CD14-positive monocyte (primary cell): ENCODE results near the gene THSD7B. TPM values are rescaled to one million over a fixed set of nuclear protein-coding genes. Genes with fewer than 3 reads are reported as not detected.

ENCODE experiments used
- DNase-seq, 3 donors: peaks; one replicate each; pipeline ENCODE4 v3.0.0-alpha.2; 2011 to 2022
- H2AFZ ChIP-seq: 2 replicates; pipeline ENCODE4 v1.6.0; 2012; ENCODE audit warnings: mild to moderate bottlenecking, low read depth, low read length, inconsistent platforms; ENCODE audit not compliant: insufficient read depth, poor library complexity, severe bottlenecking
- H3K27ac ChIP-seq, 2 donors: 1 replicate in 1 of 2; 2 replicates in 1 of 2; pipeline ENCODE4 v1.5.1; 2012 to 2013; ENCODE audit warnings: low read length in 2 of 2, control low read depth in 1 of 2, inconsistent platforms in 1 of 2, low read depth in 1 of 2, mild to moderate bottlenecking in 1 of 2
- H3K27me3 ChIP-seq, 2 donors: one replicate each; pipeline versions ENCODE4 v1.6.0 to v1.6.1; 2011 to 2013; ENCODE audit warnings: low read length in 2 of 2; ENCODE audit not compliant: control insufficient read depth in 2 of 2, insufficient read depth in 2 of 2
- H3K36me3 ChIP-seq, 2 donors: replicated peaks in 1 of 2; 1 replicate in 1 of 2; 2 replicates in 1 of 2; pipeline versions ENCODE4 v1.5.1 to v1.6.1; 2012 to 2013; ENCODE audit warnings: low read length in 2 of 2, control low read depth in 1 of 2, inconsistent platforms in 1 of 2, mild to moderate bottlenecking in 1 of 2; ENCODE audit not compliant: insufficient read depth in 2 of 2, control insufficient read depth in 1 of 2
- H3K4me1 ChIP-seq, 2 donors: 1 replicate in 1 of 2; 2 replicates in 1 of 2; pipeline versions ENCODE4 v1.5.1 to v1.6.1; 2012 to 2013; ENCODE audit warnings: low read length in 2 of 2, control low read depth in 1 of 2, inconsistent platforms in 1 of 2, mild to moderate bottlenecking in 1 of 2, moderate library complexity in 1 of 2; ENCODE audit not compliant: insufficient read depth in 2 of 2, control insufficient read depth in 1 of 2
- H3K4me2 ChIP-seq: replicated peaks from 2 replicates; pipeline ENCODE3; 2012; ENCODE audit warnings: low read length, moderate library complexity, mild to moderate bottlenecking; ENCODE audit not compliant: poor library complexity, severe bottlenecking; ENCODE audit errors: extremely low read depth
- H3K4me3 ChIP-seq, 3 experiments: fragments of 200-600 bp in 1 of 3; sonication (generic) in 1 of 3; replicated peaks in 1 of 3; 1 replicate in 2 of 3; 2 replicates in 1 of 3; pipeline ENCODE4 v1.5.1; 2011 to 2013; ENCODE audit warnings: low read length in 3 of 3, mild to moderate bottlenecking in 3 of 3, control low read depth in 2 of 3, low read depth in 2 of 3, inconsistent platforms in 1 of 3, moderate library complexity in 1 of 3
- H3K79me2 ChIP-seq: 2 replicates; pipeline ENCODE4 v1.6.0; 2012; ENCODE audit warnings: mild to moderate bottlenecking, control low read depth, inconsistent platforms, low read length, moderate library complexity; ENCODE audit not compliant: insufficient read depth
- H3K9ac ChIP-seq: 2 replicates; pipeline ENCODE4 v1.6.0; 2017; ENCODE audit warnings: low read length, mild to moderate bottlenecking; ENCODE audit not compliant: insufficient read depth, poor library complexity, severe bottlenecking
- H3K9me3 ChIP-seq, 2 donors: replicated peaks in 1 of 2; 1 replicate in 1 of 2; 2 replicates in 1 of 2; pipeline versions ENCODE4 v1.5.1 to v1.6.1; 2012 to 2013; ENCODE audit warnings: low read length in 2 of 2, control low read depth in 1 of 2; ENCODE audit not compliant: control insufficient read depth in 1 of 2, insufficient read depth in 1 of 2
- H4K20me1 ChIP-seq: 2 replicates; pipeline ENCODE4 v1.6.0; 2012; ENCODE audit warnings: mild to moderate bottlenecking, low read length, control low read depth, moderate library complexity; ENCODE audit not compliant: insufficient read depth
- H3K27ac Mint-ChIP-seq, 7 donors: one replicate each; pipeline ENCODE4 v1.8.0; 2020; ENCODE audit warnings: mild to moderate bottlenecking in 7 of 7, mixed read lengths in 7 of 7, moderate library complexity in 6 of 7, inconsistent platforms in 2 of 7
- H3K27me3 Mint-ChIP-seq, 3 donors: one replicate each; pipeline ENCODE4 v1.8.0; 2021 to 2022; ENCODE audit warnings: low read depth in 3 of 3, mild to moderate bottlenecking in 3 of 3, mixed read lengths in 3 of 3, moderate library complexity in 3 of 3, inconsistent platforms in 1 of 3
- H3K36me3 Mint-ChIP-seq, 2 donors: one replicate each; pipeline ENCODE4 v1.8.0; 2020; ENCODE audit warnings: mixed read lengths in 2 of 2, inconsistent platforms in 1 of 2, mild to moderate bottlenecking in 1 of 2
- H3K4me1 Mint-ChIP-seq: one replicate; pipeline ENCODE4 v1.8.0; 2020; ENCODE audit warnings: mild to moderate bottlenecking, mixed read lengths
- H3K4me3 Mint-ChIP-seq, 2 donors: one replicate each; pipeline ENCODE4 v1.8.0; 2020; ENCODE audit warnings: mild to moderate bottlenecking in 2 of 2, mixed read lengths in 2 of 2, moderate library complexity in 1 of 2
- H3K9me3 Mint-ChIP-seq, 7 donors: one replicate each; pipeline ENCODE4 v1.8.0; 2020 to 2022; ENCODE audit warnings: mixed read lengths in 7 of 7, mild to moderate bottlenecking in 6 of 7, moderate library complexity in 6 of 7, inconsistent platforms in 2 of 7
- WGBS: methylation state at CpG from one replicate; pipeline ENCODE4 v1.1.5; 2013; ENCODE audit warnings: missing lambda C conversion rate; ENCODE audit not compliant: insufficient coverage; 5-methylcytosine and 5-hydroxymethylcytosine counted together
- intact Hi-C, 2 donors: fragments of 100-400 bp; cut with micrococcal nuclease; formaldehyde crosslinking; loops; one replicate each; pipeline versions ENCODE4 v1.15.0 to v1.15.1; 2023
- polyA plus RNA-seq, 3 donors: library from polyadenylated mRNA; depleted of rRNA in 1 of 3; unstranded in 2 of 3; stranded (reverse) in 1 of 3; fragments of 300-500 nt in 2 of 3; fragments of >200 nt in 1 of 3; fragmentation: Illumina TruSeq in 2 of 3; gene quantifications; 1 replicate in 2 of 3; 2 replicates in 1 of 3; pipeline ENCODE4 v1.2.3, GENCODE V29; 2012 to 2021
- TF ChIP-seq, protein P1 (sequence below): fragments of 200-600 bp; IDR thresholded peaks from one replicate; pipeline ENCODE4 v1.8.0; 2022; ENCODE audit warnings: antibody characterized with exemption, mild to moderate bottlenecking

THSD7B gene
- polyA plus RNA-seq, 3 donors: not detected

DNA sequence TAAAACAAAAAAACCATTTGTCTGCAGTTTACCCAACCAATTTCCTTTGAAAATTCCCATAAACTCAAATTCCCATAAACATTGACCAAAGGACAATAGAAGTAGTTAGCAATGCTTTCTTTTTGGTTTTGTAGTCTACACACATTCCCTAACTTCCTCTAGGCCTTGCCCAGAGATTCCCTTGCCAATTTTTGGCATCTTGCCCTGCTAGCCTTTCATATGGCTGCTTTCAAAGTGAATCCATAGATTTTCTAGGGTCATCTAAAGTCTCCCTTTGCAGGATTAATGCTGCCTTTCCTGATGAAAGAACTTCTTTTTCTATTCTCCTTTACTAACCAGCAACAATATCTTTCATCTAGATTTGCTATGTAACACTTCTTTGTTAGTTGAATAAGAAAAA lies 33.4 kb downstream of the THSD7B start:
- Mint-ChIP-seq H3K9me3 (no peaks in the 10 kb centered on the region), H3K4me1 (peaks cover 4% of the 10 kb centered on the region), H3K27me3 (no peaks in the 10 kb centered on the region), H3K4me3 (no peak overlapping the region), H3K36me3 (no peaks in the 10 kb centered on the region), H3K27ac (no peak overlapping the region)
- Histone ChIP-seq H3K9me3 (peaks cover 0 to 2% of the 10 kb centered on the region in 2 donors), H3K4me3 (no peak overlapping the region), H3K27ac (no peak overlapping the region), H2AFZ (no peak overlapping the region), H3K4me1 (no peaks in the 10 kb centered on the region), H3K4me2 (no peak overlapping the region), H3K9ac (no peak overlapping the region), H3K36me3 (no peaks in the 10 kb centered on the region), H3K79me2 (no peaks in the 10 kb centered on the region), H4K20me1 (no peaks in the 10 kb centered on the region), H3K27me3 (no peaks in the 10 kb centered on the region)
- intact Hi-C loops: no loop called here
- TF ChIP-seq, protein P1, sequence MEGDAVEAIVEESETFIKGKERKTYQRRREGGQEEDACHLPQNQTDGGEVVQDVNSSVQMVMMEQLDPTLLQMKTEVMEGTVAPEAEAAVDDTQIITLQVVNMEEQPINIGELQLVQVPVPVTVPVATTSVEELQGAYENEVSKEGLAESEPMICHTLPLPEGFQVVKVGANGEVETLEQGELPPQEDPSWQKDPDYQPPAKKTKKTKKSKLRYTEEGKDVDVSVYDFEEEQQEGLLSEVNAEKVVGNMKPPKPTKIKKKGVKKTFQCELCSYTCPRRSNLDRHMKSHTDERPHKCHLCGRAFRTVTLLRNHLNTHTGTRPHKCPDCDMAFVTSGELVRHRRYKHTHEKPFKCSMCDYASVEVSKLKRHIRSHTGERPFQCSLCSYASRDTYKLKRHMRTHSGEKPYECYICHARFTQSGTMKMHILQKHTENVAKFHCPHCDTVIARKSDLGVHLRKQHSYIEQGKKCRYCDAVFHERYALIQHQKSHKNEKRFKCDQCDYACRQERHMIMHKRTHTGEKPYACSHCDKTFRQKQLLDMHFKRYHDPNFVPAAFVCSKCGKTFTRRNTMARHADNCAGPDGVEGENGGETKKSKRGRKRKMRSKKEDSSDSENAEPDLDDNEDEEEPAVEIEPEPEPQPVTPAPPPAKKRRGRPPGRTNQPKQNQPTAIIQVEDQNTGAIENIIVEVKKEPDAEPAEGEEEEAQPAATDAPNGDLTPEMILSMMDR: no peak
- no peak for DNase-seq

DNA sequence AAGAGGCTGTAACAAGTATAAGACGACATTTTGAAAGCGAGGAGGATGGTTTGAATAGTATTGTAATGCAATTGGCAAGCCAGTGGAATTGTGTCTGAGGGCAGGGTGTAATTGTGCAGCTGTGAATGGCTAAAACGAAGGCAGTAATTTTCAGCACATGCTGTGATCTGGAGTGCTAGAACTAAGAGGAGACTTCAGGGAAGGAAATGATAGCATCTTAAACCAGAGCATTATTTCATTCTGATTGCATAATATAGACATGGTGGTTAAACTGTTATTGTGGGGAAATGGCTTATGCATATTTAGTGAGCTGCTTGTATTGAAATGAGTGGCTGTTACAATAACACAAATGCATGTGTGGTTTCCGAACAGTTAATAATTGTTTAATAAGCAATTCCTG lies 36.3 kb downstream of the THSD7B start:
- no peak overlapping the region for H3K27ac Mint-ChIP-seq
- Histone ChIP-seq H3K4me1 (no peaks in the 10 kb centered on the region), H3K27me3 (no peaks in the 10 kb centered on the region), H3K27ac (no peak overlapping the region), H3K4me3 (no peak overlapping the region), H2AFZ (no peak overlapping the region), H3K9ac (no peak overlapping the region), H3K36me3 (no peaks in the 10 kb centered on the region), H3K4me2 (no peak overlapping the region), H4K20me1 (no peaks in the 10 kb centered on the region), H3K9me3 (peaks cover 0 to 5% of the 10 kb centered on the region in 2 donors), H3K79me2 (no peaks in the 10 kb centered on the region)
- intact Hi-C loops: no loop called here
- peaks cover 0 to 6% (median 0%) of the 10 kb centered on the region in 7 donors for H3K9me3 Mint-ChIP-seq
- H3K36me3 Mint-ChIP-seq: no peaks in the 10 kb centered on the region
- H3K4me1 Mint-ChIP-seq: peaks cover 4% of the 10 kb centered on the region
- WGBS: 54% methylated on average over 2 of the region's 4 CpGs
- no peak for DNase-seq
- H3K4me3 Mint-ChIP-seq: no peak overlapping the region
- TF ChIP-seq, protein P1: no peak
- H3K27me3 Mint-ChIP-seq: no peaks in the 10 kb centered on the region
